Peyer's patch (tissue), 4 donors: ENCODE data around the gene CPSF3. TPM values are rescaled to one million over a fixed set of nuclear protein-coding genes. Genes with fewer than 3 reads are reported as not detected.

Experiments
- DNase-seq, 3 donors: peaks; one replicate each; pipeline ENCODE4 v3.0.0-alpha.2; 2017 to 2019
- H3K27ac ChIP-seq, 4 donors: fragments of 200-600 bp; sonication (generic); one replicate each; pipeline ENCODE4 v1.5.1; 2016 to 2019
- H3K27me3 ChIP-seq, 2 donors: fragments of 200-600 bp; sonication (generic); one replicate each; pipeline ENCODE4 v1.5.1; 2019
- H3K36me3 ChIP-seq, 3 donors: fragments of 200-600 bp; sonication (generic); one replicate each; pipeline ENCODE4 v1.5.1; 2016 to 2019
- H3K4me1 ChIP-seq, 4 donors: fragments of 200-600 bp; sonication (generic); one replicate each; pipeline ENCODE4 v1.5.1; 2016 to 2019
- H3K4me3 ChIP-seq, 4 donors: fragments of 200-600 bp; sonication (generic); 1 replicate in 3 of 4; 2 replicates in 1 of 4; pipeline ENCODE4 v1.5.1; 2016 to 2019; ENCODE audit warnings: mild to moderate bottlenecking in 1 of 4
- H3K9me3 ChIP-seq, 4 donors: fragments of 200-600 bp; sonication (generic); one replicate each; pipeline ENCODE4 v1.5.1; 2016 to 2019; ENCODE audit warnings: mild to moderate bottlenecking in 1 of 4
- POLR2A ChIP-seq, 2 donors: fragments of 450-650 bp; IDR thresholded peaks; one replicate each; pipeline ENCODE4 v1.5.1; 2017; ENCODE audit warnings: antibody characterized with exemption in 2 of 2, mild to moderate bottlenecking in 2 of 2, moderate library complexity in 2 of 2
- total RNA-seq, 4 donors: library from RNA; depleted of rRNA; stranded (reverse); fragments of >200 nt; gene quantifications; one replicate each; pipeline ENCODE4 v1.1.0, GENCODE V29; 2016
- TF ChIP-seq, protein P1 (sequence below), 6 experiments: fragments of 450-650 bp in 4 of 6; fragments of 200-600 bp in 2 of 6; sonication (generic) in 1 of 6; IDR thresholded peaks; one replicate each; pipeline ENCODE4 v1.5.1; 2017 to 2019; ENCODE audit warnings: antibody characterized with exemption in 6 of 6, mild to moderate bottlenecking in 3 of 6, moderate library complexity in 1 of 6

The CPSF3 gene
- total RNA-seq, 4 donors from 2014 or later: 20.1 to 57.8 (median 32.0) TPM

DNA sequence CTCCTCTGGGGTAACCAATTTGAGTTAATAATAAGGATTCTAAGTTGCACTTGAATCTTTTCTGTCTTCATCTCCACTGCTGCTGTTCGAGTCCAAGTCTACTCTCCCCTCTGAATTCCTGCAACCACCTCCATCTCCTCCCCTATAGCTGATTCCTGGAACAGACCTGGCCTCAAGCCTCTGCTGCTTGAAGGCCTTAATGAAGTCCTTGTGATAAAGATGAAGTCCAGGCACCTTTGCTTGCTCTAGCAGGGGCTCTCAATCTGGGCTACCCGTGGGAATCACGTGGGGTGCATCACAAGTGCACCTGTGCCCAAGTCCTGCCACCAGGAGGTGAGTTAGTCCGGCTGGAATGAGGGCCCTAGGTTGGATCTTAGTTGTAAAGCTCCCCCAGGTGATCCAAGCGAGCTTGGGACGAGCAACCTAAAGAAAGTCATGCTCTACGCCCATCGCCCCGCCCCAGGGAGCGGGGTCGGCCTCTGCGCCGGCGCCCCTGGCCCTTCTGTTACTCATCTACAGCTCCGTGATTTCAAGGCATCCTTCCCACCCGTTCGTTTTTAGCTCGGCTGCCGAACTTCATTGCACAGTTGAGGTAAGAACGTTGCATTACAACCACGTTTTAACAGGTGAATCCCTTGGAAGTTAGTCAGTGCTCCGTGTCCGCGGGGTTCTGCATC, 50.0 kb downstream of the CPSF3 start:
- Histone ChIP-seq H3K27me3 (no peaks in the 10 kb centered on the region), H3K4me1 (peaks cover 0 to 16% (median 5%) of the 10 kb centered on the region in 4 donors), H3K27ac (peak overlapping the region; percentile 77 to 89 (median 84)), H3K4me3 (peak overlapping the region; percentile 64 to 86 (median 74)), H3K36me3 (peaks cover 0 to 16% (median 0%) of the 10 kb centered on the region in 3 donors), H3K9me3 (no peaks in the 10 kb centered on the region)
- DNase-seq: peak; percentile 22 to 68 (median 65)
- no peak for TF ChIP-seq POLR2A (IDR thresholded peaks at IDR 0.05)
- TF ChIP-seq, protein P1, sequence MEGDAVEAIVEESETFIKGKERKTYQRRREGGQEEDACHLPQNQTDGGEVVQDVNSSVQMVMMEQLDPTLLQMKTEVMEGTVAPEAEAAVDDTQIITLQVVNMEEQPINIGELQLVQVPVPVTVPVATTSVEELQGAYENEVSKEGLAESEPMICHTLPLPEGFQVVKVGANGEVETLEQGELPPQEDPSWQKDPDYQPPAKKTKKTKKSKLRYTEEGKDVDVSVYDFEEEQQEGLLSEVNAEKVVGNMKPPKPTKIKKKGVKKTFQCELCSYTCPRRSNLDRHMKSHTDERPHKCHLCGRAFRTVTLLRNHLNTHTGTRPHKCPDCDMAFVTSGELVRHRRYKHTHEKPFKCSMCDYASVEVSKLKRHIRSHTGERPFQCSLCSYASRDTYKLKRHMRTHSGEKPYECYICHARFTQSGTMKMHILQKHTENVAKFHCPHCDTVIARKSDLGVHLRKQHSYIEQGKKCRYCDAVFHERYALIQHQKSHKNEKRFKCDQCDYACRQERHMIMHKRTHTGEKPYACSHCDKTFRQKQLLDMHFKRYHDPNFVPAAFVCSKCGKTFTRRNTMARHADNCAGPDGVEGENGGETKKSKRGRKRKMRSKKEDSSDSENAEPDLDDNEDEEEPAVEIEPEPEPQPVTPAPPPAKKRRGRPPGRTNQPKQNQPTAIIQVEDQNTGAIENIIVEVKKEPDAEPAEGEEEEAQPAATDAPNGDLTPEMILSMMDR (IDR thresholded peaks at IDR 0.05): peak in 4 of 6 experiments; percentile 27 to 49 (median 39)

DNA sequence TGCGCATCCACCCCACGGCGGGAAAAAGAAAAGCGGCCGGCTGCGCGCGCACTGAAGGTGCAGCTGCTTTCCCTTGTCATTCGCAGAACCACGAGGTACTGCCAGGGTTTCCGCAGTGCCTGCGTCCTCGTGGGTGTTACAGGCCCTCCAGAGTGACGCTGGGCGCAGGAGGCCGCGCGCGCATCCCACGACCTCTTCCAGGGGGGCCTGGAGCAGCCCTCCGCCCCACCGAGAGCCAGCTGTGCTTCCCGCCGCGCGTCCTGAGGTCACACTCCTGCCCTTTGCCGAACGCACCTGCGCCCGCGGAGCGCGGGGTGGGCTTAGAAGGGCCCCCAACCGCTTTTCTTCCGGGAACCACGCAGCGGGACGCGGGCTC, 50.5 kb downstream of the CPSF3 start:
- Histone ChIP-seq H3K27me3 (no peaks in the 10 kb centered on the region), H3K36me3 (peaks cover 0 to 22% (median 0%) of the 10 kb centered on the region in 3 donors), H3K27ac (peak overlapping the region; percentile 77 to 89 (median 84)), H3K4me1 (peaks cover 0 to 16% (median 5%) of the 10 kb centered on the region in 4 donors), H3K4me3 (peak overlapping the region; percentile 64 to 86 (median 74)), H3K9me3 (no peaks in the 10 kb centered on the region)
- TF ChIP-seq, protein P1 (IDR thresholded peaks at IDR 0.05): no peak
- TF ChIP-seq POLR2A (IDR thresholded peaks at IDR 0.05): no peak
- DNase-seq: peak in 2 of 3 donors; percentile 62 to 83

GRCh38 chr2:9474361-9475057, 51.1 kb downstream of the CPSF3 start, which contains the start of gene IAH1:
Gene IAH1, plus strand, starts transcription at chr2:9474551. Its CDS starts 16 bp downstream, at chr2:9474567.
- Histone ChIP-seq H3K27ac (peak within 1 kb of the TSS; percentile 77 to 89 (median 84)), H3K9me3 (no peaks in the 10 kb centered on the region), H3K4me1 (peaks cover 0 to 16% (median 5%) of the 10 kb centered on the region in 4 donors), H3K27me3 (no peaks in the 10 kb centered on the region), H3K36me3 (peaks cover 0 to 18% (median 0%) of the 10 kb centered on the region in 3 donors), H3K4me3 (peak within 1 kb of the TSS; percentile 64 to 86 (median 74))
- TF ChIP-seq POLR2A (IDR thresholded peaks at IDR 0.05): peak; percentile 53 to 60
- TF ChIP-seq, protein P1 (IDR thresholded peaks at IDR 0.05): peak in 2 of 6 experiments; percentile 3 to 11
- peak; percentile 69 to 84 (median 84) for DNase-seq

DNA sequence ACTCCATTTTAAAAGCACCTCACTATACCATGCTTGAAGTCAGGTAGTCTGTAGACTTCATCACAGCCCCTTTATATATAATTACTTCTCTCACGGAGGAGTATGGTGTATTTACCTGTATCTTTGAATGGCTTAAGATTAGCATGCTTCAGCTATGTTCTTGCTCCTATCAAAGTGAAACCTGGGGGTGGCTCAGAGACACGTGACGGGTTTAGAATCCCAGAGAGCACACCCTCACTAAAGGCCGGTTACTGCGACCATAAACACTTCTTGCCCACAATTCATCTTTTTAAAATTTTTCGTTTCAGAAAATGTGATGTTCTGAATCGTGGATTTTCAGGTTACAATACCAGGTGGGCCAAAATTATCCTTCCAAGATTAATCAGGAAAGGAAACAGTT, 54.5 kb downstream of the CPSF3 start:
- H3K36me3 ChIP-seq: peaks cover 0 to 45% (median 0%) of the 10 kb centered on the region in 3 donors
- H3K27me3 ChIP-seq: no peaks in the 10 kb centered on the region
- H3K4me3 ChIP-seq: no peak overlapping the region
- TF ChIP-seq, protein P1 (IDR thresholded peaks at IDR 0.05): no peak
- TF ChIP-seq POLR2A (IDR thresholded peaks at IDR 0.05): no peak
- H3K27ac ChIP-seq: no peak overlapping the region
- no peaks in the 10 kb centered on the region for H3K9me3 ChIP-seq
- DNase-seq: no peak
- H3K4me1 ChIP-seq: peaks cover 0 to 16% (median 5%) of the 10 kb centered on the region in 4 donors

DNA sequence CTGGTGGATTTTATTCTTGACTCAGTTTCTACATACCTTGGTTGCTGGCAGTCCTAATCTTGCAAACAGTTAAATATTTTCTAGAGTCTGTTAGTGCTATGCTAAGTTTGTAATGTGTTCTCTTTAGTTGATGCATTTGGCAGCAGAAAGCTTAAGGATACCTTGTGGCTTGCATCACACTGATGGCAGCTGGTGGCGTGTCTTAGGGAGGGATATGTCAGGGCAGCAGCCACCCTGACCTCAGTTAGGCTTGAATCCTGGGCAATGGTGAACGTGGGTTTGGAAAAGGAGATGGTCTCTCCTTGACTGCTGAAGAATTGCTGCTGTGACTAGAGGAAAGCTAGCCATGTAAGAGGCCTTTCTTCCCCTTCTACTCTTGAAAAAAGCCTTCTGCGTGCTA, 55.1 kb downstream of the CPSF3 start:
- Histone ChIP-seq H3K9me3 (no peaks in the 10 kb centered on the region), H3K27me3 (no peaks in the 10 kb centered on the region), H3K36me3 (peaks cover 0 to 51% (median 0%) of the 10 kb centered on the region in 3 donors), H3K27ac (no peak overlapping the region), H3K4me1 (peaks cover 0 to 16% (median 5%) of the 10 kb centered on the region in 4 donors), H3K4me3 (no peak overlapping the region)
- no peak for TF ChIP-seq POLR2A (IDR thresholded peaks at IDR 0.05)
- TF ChIP-seq, protein P1 (IDR thresholded peaks at IDR 0.05): no peak
- no peak for DNase-seq
